NCI-H1092 treated with DMSO at 0.1 percent for 48 hours (cell line): ENCODE results near the gene ALCAM.
"Not testable (repeated sequence)": the region's sequence is repeated elsewhere in the genome, so short reads cannot be mapped to it uniquely, and the experiment has no call there.

ENCODE experiments used
- DNase-seq: peaks from one replicate; lab custom pipeline; 2025; lab: John Stamatoyannopoulos, UW

Gene ALCAM

DNA sequence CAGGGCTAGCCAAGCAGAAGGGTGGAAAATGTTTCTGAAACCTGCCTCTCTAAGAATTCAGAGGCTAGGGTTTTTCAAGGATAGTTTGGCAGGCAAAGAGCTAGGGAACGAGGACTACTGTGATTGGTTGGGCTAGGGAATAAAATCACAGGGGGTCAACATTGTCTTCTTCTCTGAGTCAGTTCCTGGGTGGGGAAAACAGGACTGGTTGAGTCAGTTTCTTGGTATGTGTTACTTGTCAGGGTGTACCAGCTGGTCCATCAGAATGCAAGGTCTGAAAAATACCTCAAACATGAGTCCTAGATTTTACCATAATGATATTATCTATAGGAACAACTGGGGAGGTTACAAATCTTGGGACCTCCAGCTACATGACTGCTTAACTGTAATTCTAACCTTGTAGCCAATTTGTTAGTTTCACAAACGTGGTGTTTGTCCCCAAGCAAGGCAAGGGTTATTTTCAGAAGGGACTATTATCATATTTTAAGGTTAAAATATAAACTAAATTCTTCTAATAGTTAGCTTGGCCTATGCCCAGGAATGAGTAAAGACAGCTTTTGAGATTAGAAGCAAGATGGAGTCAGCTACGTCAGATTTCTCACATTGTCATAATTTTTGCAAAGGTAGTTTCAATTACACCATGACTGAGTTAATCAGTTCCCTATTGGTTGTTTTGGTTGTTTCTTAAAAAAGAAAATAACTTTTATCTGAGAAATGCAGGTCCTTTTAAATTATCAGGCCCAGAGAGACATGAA is 231.5 kb downstream of the ALCAM start:
- no peak for DNase-seq

DNA sequence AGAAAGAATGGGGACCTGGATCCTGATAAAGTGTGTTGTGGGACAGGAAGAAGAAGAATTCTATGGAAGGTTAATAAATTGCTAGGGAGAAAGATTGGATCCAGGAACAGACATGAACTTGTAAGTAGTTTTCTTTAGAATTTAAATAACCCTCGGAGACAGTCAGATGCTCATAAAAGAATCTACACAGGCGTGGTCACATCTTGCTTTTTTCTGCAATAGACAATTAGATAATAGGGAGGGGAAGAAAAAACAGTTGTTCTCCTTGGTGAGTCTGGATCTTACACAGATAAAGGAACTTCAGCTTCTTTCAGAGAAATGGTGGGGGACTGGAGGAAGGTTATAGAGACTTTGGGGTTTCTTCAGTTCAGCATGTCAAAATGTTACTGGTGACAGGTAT is 232.6 kb downstream of the ALCAM start:
- DNase-seq, result no peak

DNA sequence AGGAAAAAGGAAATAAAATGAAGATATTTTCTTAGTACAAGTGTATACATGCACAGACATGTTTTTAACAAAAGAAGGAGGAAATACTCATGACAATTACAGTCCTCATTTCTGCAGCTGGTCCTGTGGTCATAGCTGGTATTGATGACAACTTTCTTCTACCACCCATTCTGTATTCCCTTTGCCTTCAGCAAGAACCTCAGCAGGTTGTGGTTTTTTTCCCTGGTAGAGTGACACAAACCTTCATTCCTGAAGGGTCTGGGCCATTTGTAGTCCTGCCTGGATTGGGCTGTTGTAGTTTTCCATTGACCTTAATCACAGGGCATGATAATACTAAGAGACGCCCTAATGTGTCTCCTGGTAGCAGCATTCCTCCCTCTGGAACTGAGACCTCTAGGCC is 235.0 kb downstream of the ALCAM start:
- DNase-seq, result not testable (repeated sequence)

DNA sequence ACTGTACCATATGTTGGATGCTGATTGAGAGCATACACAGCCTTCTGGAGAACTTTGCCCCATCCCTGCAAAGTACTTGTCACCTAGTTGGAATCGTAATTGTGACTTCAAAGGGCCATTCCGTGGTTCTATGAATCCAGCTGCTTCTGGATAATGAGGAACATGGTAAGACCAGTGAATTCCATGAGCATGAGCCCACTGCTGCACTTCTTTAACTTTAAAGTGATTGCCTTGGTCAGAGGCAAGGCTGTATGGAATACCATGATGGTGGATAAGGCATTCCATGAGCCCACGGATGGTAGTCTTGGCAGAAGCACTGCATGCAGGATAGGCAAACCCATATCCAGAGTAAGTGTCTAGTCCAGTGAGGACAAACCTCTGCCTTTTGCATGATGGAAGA is 235.6 kb downstream of the ALCAM start:
- not testable (repeated sequence) for DNase-seq

DNA sequence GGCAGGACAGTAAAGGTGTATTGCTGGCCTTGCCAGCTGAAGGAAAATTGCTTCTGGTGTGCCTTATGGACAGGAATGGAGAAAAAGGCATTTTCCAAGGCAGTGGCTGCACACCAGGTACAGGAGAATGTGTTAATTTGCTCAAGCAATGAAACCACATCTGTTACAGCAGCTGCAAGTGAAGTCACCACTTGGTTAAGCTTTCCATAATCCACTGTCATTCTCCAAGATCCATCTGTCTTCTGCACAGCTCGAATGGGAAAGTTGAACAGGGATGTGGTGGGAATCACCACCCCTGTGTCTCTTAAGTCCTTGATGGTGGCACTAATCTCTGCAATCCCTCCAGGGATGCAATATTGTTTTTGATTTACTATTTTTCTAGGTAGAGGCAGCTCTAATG is 236.8 kb downstream of the ALCAM start:
- not testable (repeated sequence) for DNase-seq

DNA sequence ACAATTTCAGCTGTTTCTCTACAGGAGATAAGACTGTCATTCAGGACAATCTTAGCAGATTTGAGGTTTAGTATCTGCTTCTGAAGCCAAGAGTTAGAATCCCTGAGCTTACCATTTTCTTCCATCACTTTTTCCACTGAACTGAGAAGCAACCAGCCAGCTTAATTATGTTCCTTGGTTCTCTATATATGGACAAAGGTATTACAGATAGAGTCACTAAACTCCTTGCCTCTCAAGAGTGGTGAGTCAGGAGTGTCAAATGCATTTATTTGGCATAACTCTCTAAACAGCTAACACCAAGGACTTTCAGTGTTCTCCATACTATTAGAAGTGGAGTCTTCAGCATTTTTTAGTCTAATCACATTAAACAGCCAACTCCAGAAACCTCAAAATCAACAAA is 239.3 kb downstream of the ALCAM start:
- no peak for DNase-seq

DNA sequence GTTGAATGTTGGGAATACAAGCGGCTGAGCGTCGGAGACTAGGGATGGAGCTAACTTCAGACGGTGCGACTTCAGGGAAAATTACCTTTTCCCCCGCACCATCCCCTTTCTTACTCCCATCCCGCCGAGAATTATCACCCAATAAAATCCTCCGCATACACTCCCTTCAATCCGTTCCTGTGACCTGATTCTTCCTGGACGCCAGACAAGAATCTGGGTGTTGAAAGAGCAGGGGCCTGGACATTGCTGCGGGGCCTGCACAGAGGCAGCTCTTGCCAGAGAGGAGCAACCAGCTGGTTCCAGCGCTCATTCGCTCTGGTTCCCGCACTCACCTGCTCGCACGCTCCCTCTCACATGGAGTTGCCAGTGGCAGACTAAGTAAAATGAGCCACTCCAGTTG is 241.9 kb downstream of the ALCAM start:
- DNase-seq, result no peak

DNA sequence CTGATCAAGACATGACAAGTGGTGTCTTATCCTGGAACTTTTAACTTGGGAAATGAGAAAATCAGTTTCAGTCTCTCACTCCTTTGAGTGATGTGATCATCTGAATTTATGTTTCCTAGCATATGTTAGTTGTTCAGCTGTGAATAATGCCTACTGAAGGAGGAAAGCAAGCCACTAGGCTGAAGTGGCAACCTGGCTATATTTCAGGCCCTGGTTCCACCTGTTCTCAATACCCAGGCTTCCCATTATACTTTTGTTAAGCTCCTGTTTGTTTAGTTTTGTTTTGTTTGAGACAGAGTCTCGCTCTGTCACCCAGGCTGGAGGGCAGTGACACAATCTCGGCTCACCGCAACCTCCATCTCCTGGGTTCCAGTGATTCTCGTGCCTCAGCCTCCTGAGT is 243.8 kb downstream of the ALCAM start:
- DNase-seq, result peak; percentile 18

DNA sequence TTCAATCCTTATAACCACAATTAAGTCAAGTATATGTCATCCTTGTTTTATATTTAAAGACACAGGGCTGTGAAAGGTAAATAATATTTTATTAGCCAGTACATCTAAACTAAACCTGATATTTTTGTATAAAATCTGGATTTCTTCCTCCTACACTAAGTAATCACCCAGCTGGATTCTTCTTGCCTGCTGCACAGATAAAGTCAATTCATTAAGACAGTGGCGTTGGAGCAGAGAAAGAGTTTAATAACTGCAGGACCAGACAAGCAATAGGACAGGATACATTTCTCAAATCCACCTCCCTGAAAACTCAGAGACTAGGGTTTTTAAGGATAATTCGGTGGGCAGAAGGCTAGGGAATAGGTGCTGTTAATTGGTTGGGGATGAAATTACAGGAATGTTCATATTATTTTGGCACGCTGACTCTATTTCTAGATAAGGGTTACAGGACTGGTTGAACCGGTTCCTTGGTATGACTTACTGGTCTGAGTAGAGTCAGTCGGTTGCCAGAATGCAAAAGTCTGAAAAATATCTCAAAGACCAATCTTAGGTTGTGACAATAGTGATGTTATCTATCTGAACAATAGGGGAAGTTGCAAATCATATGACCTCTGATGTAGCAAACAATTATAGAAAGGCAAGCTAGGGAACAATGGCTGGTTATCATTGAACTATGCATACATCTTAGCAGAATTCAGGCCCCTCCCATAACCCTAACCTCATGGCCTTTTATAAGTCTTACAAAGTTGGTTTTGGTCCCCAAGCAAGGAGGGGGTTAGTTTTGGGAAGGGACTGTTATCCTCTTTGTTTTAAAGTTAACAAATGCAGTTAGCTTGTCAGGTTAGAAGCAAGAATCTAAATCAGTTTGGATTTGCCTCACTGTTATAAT is 244.8 kb downstream of the ALCAM start:
- DNase-seq, result no peak

DNA sequence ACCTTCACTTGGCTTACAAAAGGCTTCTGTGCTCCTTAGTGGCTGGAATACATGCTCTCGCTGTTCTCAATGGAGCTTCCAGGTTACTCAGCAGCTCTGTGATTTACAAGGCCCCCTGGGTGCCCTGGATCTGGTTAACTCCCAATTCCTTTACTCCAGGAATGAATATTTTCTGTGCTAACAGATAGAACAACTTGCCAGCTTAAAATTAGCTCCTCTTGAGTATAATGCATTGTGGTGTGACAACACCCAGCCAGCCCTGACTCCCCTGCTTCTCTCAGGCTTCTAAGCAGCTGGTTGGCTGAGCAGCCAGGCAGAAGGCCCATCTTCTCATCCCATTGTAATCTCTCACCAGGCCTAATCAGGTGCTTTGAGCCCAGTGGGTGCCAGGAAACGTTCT is 246.4 kb downstream of the ALCAM start:
- no peak for DNase-seq

DNA sequence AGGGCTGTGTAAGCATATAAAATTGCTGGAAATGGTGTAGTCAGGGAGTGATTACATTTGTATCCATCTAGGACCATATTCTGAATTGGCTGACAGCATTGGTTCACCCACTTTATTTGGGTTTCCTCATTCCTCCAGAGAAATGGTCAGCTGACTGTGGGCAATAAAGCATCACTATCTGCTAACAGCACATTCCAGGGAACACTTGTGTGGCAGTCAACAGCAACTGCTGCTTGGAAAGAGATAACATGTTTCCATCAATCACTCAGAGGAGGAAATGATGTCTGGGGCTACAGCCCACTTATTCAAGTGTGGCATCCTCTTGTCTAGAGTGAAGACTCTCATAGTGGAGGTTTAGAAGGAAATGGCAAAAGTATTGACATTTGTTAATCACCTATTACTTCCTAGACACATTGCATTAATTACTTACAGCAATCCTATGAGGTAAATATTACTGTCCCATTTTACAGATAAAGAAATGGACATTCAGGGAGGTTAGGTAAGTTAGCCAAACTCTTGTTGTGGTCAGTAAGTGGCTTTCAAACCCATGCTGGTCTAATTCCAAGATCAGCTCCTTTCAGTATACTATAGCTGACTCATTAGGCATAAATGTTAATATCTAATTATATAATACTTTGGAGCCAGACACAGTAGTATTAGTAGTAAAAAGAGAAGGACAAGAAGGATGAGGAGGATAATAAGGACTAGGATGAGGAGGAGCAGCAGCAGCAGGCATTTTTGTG is 247.8 kb downstream of the ALCAM start:
- DNase-seq, result no peak

DNA sequence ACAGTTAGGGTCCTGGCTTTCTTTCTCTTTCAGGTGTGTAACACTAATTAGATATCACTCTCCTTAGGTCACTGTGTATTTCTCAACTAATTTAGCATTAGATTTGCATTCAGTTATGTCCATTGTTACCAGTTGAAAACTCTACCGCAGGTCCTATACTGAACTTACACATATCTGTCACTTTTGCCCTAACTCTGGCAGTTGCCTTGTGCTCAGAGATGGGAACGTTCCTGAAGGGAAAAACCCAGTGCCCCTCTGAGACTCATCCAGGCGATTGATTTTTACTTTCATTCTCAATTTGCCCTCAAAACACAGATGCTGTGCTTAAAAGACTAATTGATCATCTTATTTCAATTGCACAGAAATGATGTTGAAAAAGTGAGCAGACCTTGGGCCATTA is 249.1 kb downstream of the ALCAM start:
- no peak for DNase-seq

DNA sequence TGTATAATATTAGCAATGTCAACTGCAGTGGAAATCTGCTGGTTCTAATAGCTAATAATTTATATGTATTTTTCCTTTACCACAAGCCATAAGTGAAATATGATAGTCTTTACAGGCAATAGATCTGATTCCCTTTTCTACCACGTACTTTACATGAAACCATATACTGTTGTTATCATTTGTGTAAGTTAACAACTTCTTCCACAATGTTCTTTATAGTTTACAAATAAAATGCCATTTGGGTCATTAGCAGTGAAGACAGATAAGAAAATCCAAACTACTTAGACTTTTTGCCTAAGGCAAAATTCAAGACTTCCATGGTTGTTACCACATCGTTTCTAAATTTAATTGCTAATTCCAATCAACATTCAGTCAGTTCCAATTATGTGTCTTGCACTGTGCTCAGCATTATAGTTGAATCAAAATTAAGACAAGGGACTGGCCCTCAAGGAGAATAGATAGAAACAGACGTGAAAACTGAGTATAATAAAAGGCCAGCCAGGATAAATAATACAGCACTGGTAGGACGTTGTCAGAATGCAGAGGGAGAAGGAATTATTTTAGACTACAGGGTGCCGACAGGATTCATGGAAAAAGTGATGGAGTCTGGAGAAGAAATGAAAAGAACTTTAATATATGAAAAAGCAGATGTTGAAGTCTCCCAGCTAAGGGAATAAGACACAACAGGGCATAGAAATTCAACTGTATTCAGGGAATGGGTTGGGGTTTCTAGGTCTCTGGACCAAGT is 249.8 kb downstream of the ALCAM start:
- DNase-seq, result no peak

DNA sequence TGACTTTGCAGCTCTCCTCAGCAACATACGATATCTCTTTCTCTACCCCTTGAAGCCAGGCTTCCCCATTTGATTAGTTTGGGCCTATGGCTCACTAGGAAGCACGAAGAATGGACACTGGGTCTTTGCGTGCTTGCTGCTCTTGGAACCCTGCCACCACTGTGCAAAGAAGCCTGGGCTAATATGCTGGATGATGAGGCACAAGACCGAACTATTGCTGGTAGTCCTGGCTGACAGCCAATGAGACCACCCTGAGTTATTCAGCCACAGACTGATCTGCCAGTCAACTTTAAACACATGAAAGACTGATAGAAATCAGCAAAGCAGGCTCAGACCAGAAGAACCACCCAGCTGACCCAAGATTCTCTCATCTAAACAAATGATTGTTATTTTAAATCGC is 251.8 kb downstream of the ALCAM start:
- no peak for DNase-seq

DNA sequence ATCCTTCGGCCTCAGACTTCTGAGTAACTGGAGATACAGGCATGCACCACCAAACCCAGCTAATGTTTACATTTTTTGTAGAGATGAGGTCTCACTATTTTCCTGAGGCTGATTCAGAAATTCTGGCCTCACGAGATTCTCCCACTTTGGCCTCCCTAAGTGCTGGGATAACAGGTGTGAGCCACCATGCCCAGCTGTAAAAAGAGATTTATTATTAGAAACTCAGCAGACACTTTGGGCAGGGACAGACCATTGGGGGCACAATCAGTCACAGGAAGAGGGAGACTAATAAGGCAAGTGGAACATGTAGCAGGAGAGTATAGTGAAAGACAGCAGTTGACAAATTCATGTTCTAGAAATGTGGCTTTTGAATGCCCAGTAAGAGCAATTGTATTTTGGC is 252.9 kb downstream of the ALCAM start:
- DNase-seq, result no peak

DNA sequence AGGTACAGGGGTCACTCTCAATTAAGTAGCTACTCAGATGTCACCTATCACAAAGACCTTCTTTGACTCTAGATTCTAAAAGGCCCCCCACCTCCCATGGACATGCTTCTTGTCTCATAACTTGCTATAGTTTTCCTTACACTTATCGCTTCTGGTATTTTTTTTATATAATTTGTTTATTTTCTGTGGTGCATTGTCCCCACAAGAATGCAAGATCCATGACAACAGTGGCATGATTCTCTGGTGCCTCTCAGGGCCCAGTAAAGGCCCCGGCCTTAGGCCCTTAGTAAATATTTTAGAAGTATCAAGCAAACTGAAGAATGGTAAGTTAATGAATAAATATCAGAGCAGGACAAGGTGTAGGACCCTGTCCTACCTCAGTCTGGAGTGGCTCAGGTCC is 253.5 kb downstream of the ALCAM start:
- DNase-seq, result no peak

DNA sequence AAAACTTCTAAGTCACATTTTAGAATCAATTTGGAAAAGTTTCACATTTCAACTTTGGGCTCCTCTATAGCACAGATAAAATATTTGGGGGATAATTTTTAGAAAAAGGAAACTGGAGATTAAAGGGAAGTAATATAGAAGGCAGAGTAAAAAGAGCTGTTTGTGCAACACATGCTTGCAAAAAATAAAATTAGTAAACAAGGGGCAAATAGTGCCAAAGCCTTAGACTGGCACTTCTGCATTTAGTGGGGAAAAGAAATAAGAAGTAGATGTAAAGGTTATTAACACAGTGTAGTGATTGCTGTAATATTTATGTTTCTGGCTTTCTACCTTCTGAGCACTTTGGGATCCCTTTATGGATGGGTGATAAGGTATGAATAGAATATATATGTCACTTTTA is 255.5 kb downstream of the ALCAM start:
- no peak for DNase-seq
